Colonic mucosa (tissue), 4 donors: ENCODE results near the gene CALU. TPM values are rescaled to one million over a fixed set of nuclear protein-coding genes. Genes with fewer than 3 reads are reported as not detected.
A peak's percentile ranks its signal among the peaks of the same experiment; 100 is the strongest.

ENCODE experiments used
- DNase-seq: peaks from one replicate; pipeline ENCODE4 v3.0.0-alpha.2; 2020
- H3K27ac ChIP-seq: fragments of 200-600 bp; one replicate; pipeline ENCODE4 v1.8.0; 2021
- H3K27me3 ChIP-seq: fragments of 200-600 bp; one replicate; pipeline ENCODE4 v1.8.0; 2021
- H3K36me3 ChIP-seq: fragments of 200-600 bp; one replicate; pipeline ENCODE4 v1.8.0; 2021
- H3K4me1 ChIP-seq: fragments of 200-600 bp; one replicate; pipeline ENCODE4 v1.8.0; 2021; ENCODE audit warnings: mild to moderate bottlenecking
- H3K4me3 ChIP-seq: fragments of 200-600 bp; one replicate; pipeline ENCODE4 v1.8.0; 2021
- H3K9ac ChIP-seq, 2 donors: one replicate each; pipeline ENCODE4 v1.7.0; 2013; ENCODE audit warnings: control low read depth in 2 of 2, low read depth in 2 of 2, low read length in 2 of 2
- H3K9me3 ChIP-seq: fragments of 200-600 bp; one replicate; pipeline ENCODE4 v1.8.0; 2021
- intact Hi-C: fragments of 100-400 bp; cut with DNase I; formaldehyde crosslinking; loops from one replicate; pipeline ENCODE4 v1.14.1; 2022
- total RNA-seq, 2 donors: library from RNA; stranded (reverse); fragmentation: NEBNext Ultra II Directional in 1 of 2; extraction: Animal tissue kit (Norgen Biotek cat#: 25700) in 1 of 2; gene quantifications; one replicate each; pipeline ENCODE4 v1.2.1, GENCODE V29; 2021
- TF ChIP-seq, protein P1 (sequence below): fragments of 200-600 bp; IDR thresholded peaks from one replicate; pipeline ENCODE4 v1.8.0; 2022; ENCODE audit warnings: antibody characterized with exemption, mild to moderate bottlenecking
- donor health status: healthy.
- donor health status: DM: no; HTN: no; CAD: no.
- donor health status: DM: no; HTN: no; CAD: no.

CALU gene
- total RNA-seq, 2 donors from 2014 or later, result 47.9 to 63.8 TPM

- DNase-seq, result no peak
- TF ChIP-seq, protein P1, sequence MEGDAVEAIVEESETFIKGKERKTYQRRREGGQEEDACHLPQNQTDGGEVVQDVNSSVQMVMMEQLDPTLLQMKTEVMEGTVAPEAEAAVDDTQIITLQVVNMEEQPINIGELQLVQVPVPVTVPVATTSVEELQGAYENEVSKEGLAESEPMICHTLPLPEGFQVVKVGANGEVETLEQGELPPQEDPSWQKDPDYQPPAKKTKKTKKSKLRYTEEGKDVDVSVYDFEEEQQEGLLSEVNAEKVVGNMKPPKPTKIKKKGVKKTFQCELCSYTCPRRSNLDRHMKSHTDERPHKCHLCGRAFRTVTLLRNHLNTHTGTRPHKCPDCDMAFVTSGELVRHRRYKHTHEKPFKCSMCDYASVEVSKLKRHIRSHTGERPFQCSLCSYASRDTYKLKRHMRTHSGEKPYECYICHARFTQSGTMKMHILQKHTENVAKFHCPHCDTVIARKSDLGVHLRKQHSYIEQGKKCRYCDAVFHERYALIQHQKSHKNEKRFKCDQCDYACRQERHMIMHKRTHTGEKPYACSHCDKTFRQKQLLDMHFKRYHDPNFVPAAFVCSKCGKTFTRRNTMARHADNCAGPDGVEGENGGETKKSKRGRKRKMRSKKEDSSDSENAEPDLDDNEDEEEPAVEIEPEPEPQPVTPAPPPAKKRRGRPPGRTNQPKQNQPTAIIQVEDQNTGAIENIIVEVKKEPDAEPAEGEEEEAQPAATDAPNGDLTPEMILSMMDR, result no peak
- Histone ChIP-seq H3K36me3 (no peaks in the 10 kb centered on the region), H3K9ac (no peak overlapping the region), H3K9me3 (no peaks in the 10 kb centered on the region), H3K27me3 (peaks cover 8% of the 10 kb centered on the region), H3K27ac (no peak overlapping the region), H3K4me1 (peaks cover 9% of the 10 kb centered on the region), H3K4me3 (no peak overlapping the region)
- intact Hi-C loops, result no loop called here
These were observed 1.7 kb upstream of the CALU start for GRCh38 chr7:128737441-128737840.

- Histone ChIP-seq H3K27ac (no peak overlapping the region), H3K9ac (peak overlapping the region in 1 of 2 donors; percentile 59), H3K4me1 (peaks cover 9% of the 10 kb centered on the region), H3K36me3 (no peaks in the 10 kb centered on the region), H3K4me3 (no peak overlapping the region), H3K27me3 (peaks cover 6% of the 10 kb centered on the region), H3K9me3 (no peaks in the 10 kb centered on the region)
- no peak for DNase-seq
- TF ChIP-seq, protein P1, result no peak
- intact Hi-C loops, result no loop called here
These were observed 1.2 kb upstream of the CALU start for GRCh38 chr7:128737867-128738385.

- intact Hi-C loops, result no loop called here
- TF ChIP-seq, protein P1, result no peak
- peak overlapping the region; percentile 59 to 97 for H3K9ac ChIP-seq
- no peaks in the 10 kb centered on the region for H3K27me3 ChIP-seq
- H3K36me3 ChIP-seq, result no peaks in the 10 kb centered on the region
- peak overlapping the region; percentile 88 for H3K27ac ChIP-seq
- no peaks in the 10 kb centered on the region for H3K9me3 ChIP-seq
- peaks cover 9% of the 10 kb centered on the region for H3K4me1 ChIP-seq
- peak overlapping the region; percentile 96 for H3K4me3 ChIP-seq
- no peak for DNase-seq
These were observed 550 bp upstream of the CALU start for GRCh38 chr7:128738570-128739047.

- no peaks in the 10 kb centered on the region for H3K36me3 ChIP-seq
- DNase-seq, result no peak
- intact Hi-C loops, result no loop called here
- H3K9ac ChIP-seq, result peak overlapping the region; percentile 97 to 98
- TF ChIP-seq, protein P1, result no peak
- H3K27me3 ChIP-seq, result no peaks in the 10 kb centered on the region
- H3K27ac ChIP-seq, result peak overlapping the region; percentile 88
- peak overlapping the region; percentile 96 for H3K4me3 ChIP-seq
- H3K9me3 ChIP-seq, result no peaks in the 10 kb centered on the region
- peaks cover 9% of the 10 kb centered on the region for H3K4me1 ChIP-seq
These were observed 977 bp downstream of the CALU start for GRCh38 chr7:128739990-128740682.

GRCh38 chr7:128740996-128741395 lies 1.8 kb downstream of the CALU start:
- peak overlapping the region; percentile 96 for H3K4me3 ChIP-seq
- H3K9me3 ChIP-seq, result no peaks in the 10 kb centered on the region
- no peaks in the 10 kb centered on the region for H3K36me3 ChIP-seq
- H3K9ac ChIP-seq, result peak overlapping the region in 1 of 2 donors; percentile 37
- peak overlapping the region; percentile 9 for H3K27ac ChIP-seq
- no peaks in the 10 kb centered on the region for H3K27me3 ChIP-seq
- DNase-seq, result no peak
- TF ChIP-seq, protein P1, result no peak
- H3K4me1 ChIP-seq, result peaks cover 9% of the 10 kb centered on the region
- intact Hi-C loops, result no loop called here
